SK-N-SH (cell line): ENCODE results near the gene TSSC4.

Experiments used
- EP300 ChIP-seq, 2 experiments: IDR thresholded peaks; 2 replicates each; pipeline versions ENCODE4 v1.4.0 to v1.6.1; 2012; ENCODE audit warnings: borderline replicate concordance in 1 of 2, low read depth in 1 of 2, low read length in 1 of 2
- FOXJ3 ChIP-seq: sonication (generic); formaldehyde crosslinking; IDR thresholded peaks from 2 replicates; pipeline ENCODE4 v1.5.1; 2020; ENCODE audit warnings: mild to moderate bottlenecking, missing genetic modification reagents
- FOXM1 ChIP-seq: IDR thresholded peaks from 2 replicates; pipeline ENCODE4 v1.4.0; 2012; ENCODE audit warnings: low read depth, mild to moderate bottlenecking
- GABPA ChIP-seq: IDR thresholded peaks from 2 replicates; pipeline ENCODE4 v1.4.0; 2012; ENCODE audit warnings: low read depth, mild to moderate bottlenecking
- JUND ChIP-seq: IDR thresholded peaks from 2 replicates; pipeline ENCODE4 v1.4.0; 2012
- MAX ChIP-seq: IDR thresholded peaks from 2 replicates; pipeline ENCODE4 v1.4.0; 2012; ENCODE audit warnings: low read depth
- POLR2AphosphoS5 ChIP-seq: IDR thresholded peaks from 2 replicates; pipeline ENCODE4 v1.6.1; 2012; ENCODE audit warnings: low read depth, low read length
- RCOR1 ChIP-seq: fragments of 150-350 bp; IDR thresholded peaks from 2 replicates; pipeline ENCODE4 v1.6.1; 2017; ENCODE audit warnings: antibody characterized with exemption, low read length
- TAF1 ChIP-seq: IDR thresholded peaks from 2 replicates; pipeline ENCODE4 v1.6.1; 2012; ENCODE audit warnings: low read depth, mild to moderate bottlenecking, low read length, moderate library complexity, borderline replicate concordance
- TEAD4 ChIP-seq: IDR thresholded peaks from 2 replicates; pipeline ENCODE4 v1.4.0; 2012; ENCODE audit warnings: mild to moderate bottlenecking, borderline replicate concordance; ENCODE audit not compliant: insufficient read depth
- TF ChIP-seq, protein P1 (sequence below): fragments of 200-600 bp; sonication (generic); IDR thresholded peaks from 2 replicates; pipeline ENCODE4 v1.6.1; 2017; ENCODE audit warnings: antibody characterized with exemption, mild to moderate bottlenecking, moderate library complexity
- TF ChIP-seq, protein P2 (sequence below): IDR thresholded peaks from 2 replicates; pipeline ENCODE4 v1.4.0; 2012; ENCODE audit warnings: low read depth, borderline replicate concordance

GRCh38 chr11:2391181-2391975, 9.2 kb upstream of the TSSC4 start:
- TF ChIP-seq, protein P1, sequence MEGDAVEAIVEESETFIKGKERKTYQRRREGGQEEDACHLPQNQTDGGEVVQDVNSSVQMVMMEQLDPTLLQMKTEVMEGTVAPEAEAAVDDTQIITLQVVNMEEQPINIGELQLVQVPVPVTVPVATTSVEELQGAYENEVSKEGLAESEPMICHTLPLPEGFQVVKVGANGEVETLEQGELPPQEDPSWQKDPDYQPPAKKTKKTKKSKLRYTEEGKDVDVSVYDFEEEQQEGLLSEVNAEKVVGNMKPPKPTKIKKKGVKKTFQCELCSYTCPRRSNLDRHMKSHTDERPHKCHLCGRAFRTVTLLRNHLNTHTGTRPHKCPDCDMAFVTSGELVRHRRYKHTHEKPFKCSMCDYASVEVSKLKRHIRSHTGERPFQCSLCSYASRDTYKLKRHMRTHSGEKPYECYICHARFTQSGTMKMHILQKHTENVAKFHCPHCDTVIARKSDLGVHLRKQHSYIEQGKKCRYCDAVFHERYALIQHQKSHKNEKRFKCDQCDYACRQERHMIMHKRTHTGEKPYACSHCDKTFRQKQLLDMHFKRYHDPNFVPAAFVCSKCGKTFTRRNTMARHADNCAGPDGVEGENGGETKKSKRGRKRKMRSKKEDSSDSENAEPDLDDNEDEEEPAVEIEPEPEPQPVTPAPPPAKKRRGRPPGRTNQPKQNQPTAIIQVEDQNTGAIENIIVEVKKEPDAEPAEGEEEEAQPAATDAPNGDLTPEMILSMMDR = no peak
- TF ChIP-seq MAX = no peak
- no peak for TF ChIP-seq GABPA
- TF ChIP-seq TAF1 = no peak
- no peak for TF ChIP-seq EP300 (IDR thresholded peaks at IDR 0.05; ENCODE audit: borderline replicate concordance in 1 of 2, low read depth in 1 of 2, low read length in 1 of 2)
- no peak for TF ChIP-seq POLR2AphosphoS5
- TF ChIP-seq FOXJ3 (CRISPR knock-in tag) = no peak
- no peak for TF ChIP-seq JUND
- TF ChIP-seq TEAD4 = no peak
- no peak for TF ChIP-seq FOXM1
- TF ChIP-seq RCOR1 = no peak
- TF ChIP-seq, protein P2, sequence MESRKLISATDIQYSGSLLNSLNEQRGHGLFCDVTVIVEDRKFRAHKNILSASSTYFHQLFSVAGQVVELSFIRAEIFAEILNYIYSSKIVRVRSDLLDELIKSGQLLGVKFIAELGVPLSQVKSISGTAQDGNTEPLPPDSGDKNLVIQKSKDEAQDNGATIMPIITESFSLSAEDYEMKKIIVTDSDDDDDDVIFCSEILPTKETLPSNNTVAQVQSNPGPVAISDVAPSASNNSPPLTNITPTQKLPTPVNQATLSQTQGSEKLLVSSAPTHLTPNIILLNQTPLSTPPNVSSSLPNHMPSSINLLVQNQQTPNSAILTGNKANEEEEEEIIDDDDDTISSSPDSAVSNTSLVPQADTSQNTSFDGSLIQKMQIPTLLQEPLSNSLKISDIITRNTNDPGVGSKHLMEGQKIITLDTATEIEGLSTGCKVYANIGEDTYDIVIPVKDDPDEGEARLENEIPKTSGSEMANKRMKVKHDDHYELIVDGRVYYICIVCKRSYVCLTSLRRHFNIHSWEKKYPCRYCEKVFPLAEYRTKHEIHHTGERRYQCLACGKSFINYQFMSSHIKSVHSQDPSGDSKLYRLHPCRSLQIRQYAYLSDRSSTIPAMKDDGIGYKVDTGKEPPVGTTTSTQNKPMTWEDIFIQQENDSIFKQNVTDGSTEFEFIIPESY = no peak
